HG03342 (cell line): ENCODE measurements around the gene KCTD6.

Source experiments
- ATAC-seq: cut with Tn5 transposase; IDR thresholded peaks from one replicate; pipeline ENCODE4 v1.9.1; 2021; ENCODE audit warnings: mild to moderate bottlenecking, moderate library complexity; ENCODE audit not compliant: unreplicated experiment

Gene KCTD6

DNA sequence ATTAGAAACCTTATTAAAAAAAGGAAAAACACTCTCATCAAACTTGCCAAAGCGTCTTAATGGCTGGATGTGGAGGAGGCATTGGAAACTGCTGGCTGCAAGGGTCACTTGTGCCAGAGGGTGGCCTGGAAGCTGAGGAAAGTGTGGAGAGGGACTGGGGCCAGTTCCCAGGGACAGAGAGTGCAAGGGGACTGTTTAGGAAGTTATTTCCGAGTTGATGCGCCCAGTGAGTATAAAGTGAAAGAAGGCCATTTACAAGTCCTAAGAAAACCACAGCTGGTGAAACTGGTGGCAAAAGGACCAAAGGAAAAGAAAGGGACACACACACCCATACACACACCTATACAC lies 7.2 kb upstream of the KCTD6 start:
- ATAC-seq, result no peak

DNA sequence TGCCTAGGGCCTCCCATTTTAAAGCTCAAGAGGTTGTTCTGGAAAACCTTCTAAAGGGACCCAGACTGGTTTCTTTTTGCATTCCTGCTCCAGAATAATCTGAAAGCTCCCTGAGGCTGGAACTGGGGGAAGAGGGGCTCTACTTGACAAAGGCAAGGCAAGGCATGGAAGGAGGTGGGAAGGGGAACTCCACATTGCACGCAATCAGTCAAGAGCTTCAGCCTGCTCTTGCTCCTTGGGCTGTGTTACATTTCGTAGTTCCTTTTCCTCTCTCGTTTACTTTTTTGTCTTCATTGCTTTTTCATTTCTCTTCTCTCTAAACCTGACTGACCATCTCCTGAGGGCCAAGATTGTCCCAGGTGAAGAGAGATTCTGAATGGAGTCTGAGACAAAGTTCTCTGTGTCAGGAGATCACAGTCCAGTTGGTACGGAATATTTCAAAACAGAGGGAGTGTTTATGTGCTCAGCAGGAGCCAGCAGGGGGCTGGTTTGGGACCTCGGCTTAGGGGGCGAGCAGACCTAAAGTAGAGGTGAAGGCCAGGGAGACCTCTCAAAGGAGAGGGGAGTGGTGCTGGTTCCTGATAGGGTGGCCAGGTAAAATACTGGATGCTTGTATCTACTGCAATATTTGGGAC lies 6.0 kb upstream of the KCTD6 start:
- no peak for ATAC-seq

GRCh38 chr3:58487140-58487886 lies 4.6 kb upstream of the KCTD6 start:
- ATAC-seq, result no peak

DNA sequence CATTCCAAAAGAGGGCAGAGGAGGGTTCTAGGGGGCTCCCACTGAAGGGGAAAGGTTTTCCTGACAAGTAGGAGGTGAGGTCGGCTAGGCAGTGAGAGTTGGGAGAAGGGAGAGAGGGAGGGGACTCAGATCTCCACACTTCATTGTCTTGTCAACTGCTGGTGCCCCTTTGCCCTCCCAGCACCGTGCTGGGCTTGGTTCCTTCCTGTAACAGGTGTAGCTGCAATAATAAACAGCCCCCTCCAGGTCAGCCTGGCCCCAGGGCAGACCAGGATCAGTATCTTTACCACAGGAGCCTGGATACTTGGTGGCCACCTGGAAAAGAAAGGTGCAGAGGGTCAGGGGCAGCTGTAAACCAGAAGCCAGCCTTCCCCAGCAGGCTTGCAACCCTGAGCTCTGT lies 2.9 kb upstream of the KCTD6 start:
- ATAC-seq, result no peak

DNA sequence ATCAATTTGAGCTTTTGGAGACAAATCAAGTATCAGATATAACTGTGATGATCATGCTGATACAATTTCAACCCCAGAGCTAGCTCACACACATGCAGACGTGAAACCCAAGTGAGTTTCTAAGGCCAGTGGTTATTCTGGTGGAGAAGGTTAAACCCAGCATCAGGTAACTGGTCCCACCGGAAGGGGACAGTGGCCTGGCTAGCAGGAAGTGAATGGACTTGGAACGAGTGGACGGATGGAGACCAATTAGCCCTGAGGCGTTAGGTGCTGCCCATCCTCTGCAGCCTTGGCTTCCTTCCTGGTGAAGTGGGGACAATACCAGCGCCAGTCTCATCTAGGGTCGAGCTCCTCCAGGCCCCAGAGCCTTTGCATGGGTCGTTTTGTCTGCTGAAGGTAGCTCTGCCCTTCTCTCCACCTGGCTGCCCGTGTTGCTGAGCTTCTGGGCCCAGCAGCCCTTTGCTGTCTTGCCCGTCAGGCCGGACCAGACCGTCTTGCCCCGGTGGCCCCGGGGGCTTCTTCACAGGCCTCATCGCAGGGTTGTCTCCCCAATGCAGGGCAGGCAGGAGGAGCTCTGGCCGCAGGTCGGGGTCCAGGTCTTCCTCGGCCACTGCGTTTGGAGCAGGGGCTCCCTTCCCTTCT lies 915 bp upstream of the KCTD6 start:
- ATAC-seq, result no peak

DNA sequence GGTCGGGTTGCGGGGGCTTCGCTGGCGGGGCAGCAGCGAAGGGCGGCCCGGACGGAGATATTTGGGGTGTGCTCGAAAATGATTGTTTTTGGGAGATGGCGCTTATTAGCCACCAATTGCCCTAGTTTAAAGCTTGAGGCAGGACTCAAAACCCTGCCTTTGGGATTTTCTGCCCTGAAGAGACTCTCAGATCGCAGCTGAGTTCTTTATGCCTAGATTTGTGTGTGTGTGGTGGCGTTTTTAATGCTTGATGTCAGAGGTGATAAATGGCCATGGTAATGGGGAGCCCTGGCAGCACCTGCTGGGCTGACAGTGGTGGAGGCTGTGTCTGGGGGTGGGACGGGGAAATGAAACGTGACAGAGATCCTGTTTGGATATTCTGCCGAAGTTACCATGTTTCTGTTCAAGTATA lies 604 bp downstream of the KCTD6 start:
- ATAC-seq, result no peak

- ATAC-seq, result no peak
These were observed 2.2 kb downstream of the KCTD6 start for GRCh38 chr3:58494107-58494506.

DNA sequence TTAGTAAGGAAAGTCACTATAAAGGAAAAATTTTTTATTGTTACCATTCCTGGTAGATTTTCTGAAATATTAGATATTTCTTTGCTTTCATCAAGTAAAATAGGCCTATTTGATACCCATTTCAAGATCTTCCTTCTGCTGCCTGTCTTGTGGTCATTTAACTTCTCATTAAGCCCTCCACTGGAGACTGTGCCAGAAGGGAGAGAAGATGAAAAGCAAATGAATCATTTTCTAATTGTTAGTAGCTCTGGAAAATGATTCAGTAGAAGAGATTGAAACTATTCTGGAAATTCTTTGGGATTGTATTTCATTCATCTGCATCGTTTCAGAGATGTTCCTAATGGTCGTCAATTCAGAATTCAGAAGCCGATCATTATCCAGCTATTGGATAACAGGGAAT lies 3.2 kb downstream of the KCTD6 start:
- no peak for ATAC-seq

DNA sequence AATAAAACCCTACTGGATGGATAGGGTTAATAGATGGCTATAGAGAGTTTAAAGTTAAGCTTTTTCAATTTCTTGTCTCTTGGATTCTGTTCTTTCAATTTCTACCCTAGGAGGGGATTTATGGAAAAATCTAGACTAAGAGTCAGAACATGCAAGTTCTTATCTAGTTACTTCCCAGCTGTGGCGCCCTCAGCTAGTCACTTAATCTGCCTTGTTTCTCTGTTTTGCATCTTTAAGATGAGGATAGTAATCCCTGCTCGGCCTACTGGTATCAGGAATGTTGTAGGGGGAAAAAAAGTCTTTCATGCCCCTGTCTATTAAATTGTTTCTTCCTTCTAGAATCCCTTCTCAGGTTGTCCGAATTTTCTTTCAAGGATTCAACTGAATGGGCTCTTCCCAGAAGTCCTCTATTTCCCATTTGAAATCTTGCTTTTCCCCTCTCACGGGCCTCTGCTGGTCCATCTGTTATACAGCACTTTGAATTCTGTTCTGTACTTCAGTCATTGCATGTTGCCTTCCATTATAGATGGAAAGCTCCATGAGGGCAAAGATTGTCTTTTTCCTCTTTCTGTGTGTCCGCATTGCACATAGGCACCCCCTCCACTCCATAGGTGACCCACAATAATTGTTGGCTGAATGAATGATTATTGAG lies 4.4 kb downstream of the KCTD6 start:
- ATAC-seq, result no peak

DNA sequence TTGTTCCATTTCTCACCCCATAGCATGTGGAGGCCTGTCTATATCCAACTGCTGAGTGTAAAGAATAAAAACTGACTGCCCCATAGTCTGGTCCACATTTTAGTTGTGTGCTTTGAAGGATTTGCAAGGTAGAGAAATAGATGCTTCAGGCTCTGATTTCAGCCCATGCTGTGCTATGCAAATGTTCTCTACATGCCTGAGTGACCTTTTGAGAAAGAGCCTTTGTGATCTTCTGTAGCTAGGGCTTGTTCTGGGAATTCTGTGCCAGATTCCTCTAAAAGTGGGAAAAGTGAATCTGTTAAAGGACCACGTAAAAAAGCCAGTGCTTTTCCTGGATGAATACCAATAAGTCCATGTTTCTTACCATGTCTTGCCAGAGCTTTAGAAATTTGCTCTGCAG lies 5.2 kb downstream of the KCTD6 start:
- no peak for ATAC-seq

DNA sequence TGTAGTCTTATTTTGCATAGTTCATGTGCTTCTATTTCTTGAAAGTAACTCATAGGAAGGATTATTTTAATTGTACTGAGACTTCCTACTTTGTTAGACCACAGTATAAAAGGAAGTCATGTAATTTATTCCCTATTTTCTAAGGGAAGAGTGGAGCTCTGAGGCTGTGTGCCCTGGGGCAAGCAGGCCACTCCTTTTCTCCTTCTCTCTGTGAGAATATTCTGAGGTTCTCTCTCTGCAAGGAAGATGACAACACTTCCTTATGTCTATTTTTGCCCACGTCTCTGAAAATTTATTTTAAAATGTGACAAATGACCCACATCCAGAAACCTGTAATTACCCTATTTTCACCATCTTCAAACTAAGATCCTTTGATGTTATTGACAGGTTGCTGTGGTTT lies 11.0 kb downstream of the KCTD6 start:
- no peak for ATAC-seq

DNA sequence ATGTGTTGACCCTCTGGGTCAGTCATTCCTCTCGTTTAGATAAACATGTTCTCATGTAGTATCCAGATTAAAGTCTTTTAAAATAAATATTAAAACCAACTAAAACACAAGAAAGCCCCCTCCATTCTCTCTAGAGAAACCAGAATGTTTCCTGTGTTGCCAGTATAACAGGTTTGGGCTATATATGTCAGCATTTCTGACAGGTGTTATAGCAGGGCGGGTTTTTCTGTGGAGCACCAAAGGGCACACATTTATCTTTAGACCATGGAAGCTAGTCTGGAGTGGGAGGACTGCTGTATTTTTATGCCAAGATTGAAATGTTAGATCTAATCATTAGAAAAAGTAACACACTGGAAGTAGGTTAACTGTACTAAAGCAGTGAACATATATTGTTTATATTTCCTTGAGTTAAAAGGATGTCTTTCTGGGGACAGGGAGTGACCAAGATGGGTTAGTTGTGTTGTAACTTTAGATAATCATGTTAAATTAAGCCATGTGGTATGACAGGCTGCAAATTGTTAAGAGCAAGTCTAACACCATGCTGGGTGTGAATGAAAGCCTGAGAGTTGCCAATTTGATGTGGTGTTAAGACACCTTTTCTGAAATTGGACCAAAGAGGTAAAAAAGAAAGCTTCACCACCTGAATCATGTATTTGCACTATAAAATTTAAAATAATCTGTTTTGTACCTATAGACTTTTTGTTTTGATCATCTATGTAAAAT lies 15.6 kb downstream of the KCTD6 start:
- no peak for ATAC-seq

DNA sequence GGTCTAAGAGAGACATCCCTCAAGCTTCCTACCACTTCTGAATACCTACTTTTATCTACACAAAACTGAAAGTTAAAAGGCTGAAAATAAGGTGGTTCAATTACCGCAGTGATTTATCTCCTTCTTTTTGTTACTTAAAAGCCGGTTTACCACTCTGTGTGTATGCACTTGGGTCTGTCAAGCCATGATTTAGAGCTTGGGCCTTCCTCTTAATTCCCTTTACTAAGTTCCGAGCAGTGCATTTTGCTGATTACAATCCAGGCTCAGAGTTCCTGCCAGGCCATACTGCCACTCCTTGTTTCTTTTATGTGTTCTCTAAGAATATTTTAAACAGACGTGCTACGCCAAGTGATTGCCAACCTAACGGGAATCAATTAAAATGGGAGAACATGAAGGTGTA lies 16.5 kb downstream of the KCTD6 start:
- ATAC-seq, result no peak

DNA sequence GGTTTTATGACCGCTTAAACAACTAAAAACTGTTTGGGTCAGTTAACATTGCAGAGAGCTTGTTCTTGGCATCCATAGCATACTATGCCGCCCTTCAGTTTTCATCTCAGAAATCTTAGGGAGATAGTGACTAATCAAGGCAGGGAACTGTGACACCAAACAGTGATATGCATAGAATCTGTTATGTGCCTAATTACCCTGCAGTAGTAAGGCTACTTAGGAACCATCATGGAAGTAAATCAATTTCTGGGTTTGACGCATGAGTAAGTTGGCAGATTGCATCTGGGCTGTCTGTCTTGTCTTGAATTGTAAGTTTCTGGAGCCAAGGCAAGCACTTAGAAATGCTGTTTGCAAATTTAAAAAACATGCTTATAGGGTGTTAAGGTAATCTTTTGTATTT lies 22.5 kb downstream of the KCTD6 start:
- no peak for ATAC-seq

- no peak for ATAC-seq
These were observed 26.4 kb downstream of the KCTD6 start for GRCh38 chr3:58518291-58518789.

DNA sequence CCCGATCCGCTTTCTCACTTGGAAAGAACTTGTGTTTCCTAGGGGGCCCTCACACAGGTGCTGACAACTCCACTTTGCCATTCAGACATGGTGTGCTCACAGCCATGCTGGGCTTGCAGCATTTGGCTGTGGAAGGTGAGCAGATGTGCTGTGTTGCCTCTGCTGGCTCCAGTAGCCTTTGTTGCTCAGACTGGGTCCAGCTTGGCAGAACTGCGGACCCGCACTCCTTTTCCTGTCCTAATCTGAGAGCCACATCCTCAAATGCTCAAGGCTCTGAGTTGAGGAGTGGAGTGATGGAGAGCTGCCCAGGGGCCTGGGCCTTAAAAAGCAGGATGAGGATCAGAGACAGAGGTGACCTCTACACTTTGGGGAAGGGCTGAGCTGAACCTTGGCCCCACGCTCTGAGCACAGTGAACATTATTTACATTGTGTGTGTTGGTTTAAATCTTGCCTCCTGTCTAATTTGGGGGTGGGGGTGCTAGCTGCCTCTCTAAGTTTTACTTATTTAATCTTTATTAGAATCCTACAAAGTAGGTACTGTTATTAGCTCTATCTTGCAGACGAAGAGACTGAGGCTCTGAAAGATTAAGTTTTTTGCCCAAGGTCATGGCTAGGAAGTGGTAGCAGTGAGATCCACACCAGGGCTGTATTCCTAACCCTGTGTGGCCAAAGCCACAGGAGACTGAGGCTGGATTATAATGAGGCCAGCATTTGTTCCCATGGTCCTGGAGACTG lies 27.9 kb downstream of the KCTD6 start:
- no peak for ATAC-seq

DNA sequence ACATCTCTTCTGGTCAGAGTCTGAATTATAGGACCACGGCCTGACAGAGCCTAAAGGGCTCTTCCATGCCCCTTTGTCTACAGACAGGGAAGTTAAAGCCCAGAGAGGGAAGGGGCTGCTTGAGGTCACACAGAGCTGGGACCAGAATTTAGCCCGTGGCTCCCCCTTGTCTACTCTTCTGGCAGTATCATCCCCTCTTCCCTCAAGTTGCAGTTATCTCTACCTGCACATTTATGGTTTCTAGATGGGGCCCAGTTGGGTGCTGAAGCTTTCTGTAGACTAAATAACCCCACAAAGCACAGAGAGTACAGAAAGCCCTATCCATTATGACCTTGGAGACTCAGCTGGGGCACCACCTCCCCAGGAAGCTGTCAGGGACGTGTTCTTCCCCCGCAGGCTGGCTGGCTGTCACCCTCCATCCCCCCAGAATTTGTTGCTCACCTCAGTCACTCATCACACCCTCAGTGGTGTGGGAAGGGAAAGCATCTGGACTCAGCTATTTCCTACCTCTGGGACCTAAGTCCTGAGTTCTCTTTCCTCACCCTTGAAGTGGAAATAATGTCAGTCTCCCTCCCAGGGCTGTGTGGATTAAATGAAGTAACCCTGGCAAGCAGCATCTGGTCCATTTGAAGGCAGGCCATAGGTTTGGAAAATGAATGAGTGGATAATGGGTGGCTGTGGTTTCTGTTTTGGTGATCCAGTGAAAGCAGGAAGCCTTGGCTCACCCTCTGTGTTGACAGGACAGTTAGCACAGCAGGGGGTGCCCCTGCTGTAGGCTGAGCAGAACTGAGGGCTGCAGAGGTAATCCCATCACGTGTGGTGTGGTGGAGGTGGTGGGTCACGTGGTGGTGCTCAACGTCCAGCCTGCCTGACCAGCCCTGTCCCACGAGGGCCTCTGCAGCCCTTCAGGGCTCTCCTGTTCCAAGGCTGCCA lies 28.8 kb downstream of the KCTD6 start:
- no peak for ATAC-seq

DNA sequence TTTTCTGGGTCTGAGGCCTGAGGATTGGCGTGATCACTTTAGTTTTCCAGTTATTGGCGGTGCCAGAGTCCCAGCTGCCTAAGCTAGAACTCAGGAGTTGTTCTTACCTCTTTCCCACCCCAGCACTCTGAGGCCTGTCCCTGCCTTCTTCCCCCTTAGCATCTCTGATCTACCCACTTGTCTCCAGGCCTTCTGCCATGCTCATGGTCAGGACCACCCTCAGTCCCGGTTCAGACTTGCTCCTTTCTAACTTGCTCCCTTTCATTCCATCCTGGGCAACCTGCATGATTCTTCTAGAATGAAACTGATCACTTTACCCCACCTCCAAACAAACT lies 29.4 kb downstream of the KCTD6 start:
- ATAC-seq, result no peak

DNA sequence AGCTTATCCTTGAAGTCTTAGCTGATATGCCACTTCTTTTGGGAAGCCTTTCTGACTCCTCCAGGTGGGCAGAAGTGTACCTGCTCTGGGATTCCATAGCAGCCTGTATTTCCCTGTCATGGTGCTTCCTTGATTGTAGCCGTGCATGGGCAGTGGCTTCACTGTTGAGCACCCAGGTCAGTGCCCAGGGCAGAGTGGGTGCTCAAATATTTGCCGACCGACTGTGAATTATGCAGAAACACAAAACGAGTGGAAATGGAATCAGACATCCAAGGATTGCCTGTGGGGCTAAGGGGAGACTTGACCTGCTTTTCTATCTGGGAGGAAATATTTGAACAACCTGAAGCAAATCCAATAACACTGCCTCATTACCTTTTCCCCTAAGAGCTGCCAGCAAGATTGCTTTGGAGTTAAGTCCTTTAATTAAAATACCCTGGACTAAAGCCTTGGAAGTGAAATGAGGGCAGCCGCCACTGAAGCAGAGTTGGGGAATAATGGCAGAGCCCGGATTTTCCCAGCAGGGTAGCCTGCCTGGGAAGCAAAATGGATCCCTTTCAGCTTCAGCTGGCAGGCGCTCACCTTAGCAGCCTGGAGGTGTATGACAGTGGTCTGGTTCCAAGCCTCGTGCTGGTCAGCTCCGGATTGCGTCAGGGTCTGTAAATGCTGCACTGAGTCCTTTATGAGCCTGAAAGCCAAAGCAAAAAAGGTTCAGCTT lies 30.2 kb downstream of the KCTD6 start:
- no peak for ATAC-seq
